Measurements from ENCODE around the gene RPS3A. TPM values are rescaled to one million over a fixed set of nuclear protein-coding genes. Genes with fewer than 3 reads are reported as not detected.

Gene RPS3A
- total RNA-seq, 4 donors from 2014 or later = 1,844 to 5,619 (median 2,960) TPM

- H3K4me3 ChIP-seq = no peak overlapping the region
- DNase-seq = no peak
- H3K36me3 ChIP-seq = peaks cover 12 to 95% (median 19%) of the 10 kb centered on the region in 3 donors
- 93 to 100% methylated on average over 2 to 3 of the region's 3 CpGs for WGBS, 2 donors
- H3K27ac ChIP-seq = no peak overlapping the region
- no peak for TF ChIP-seq POLR2A (IDR thresholded peaks at IDR 0.05)
- TF ChIP-seq CTCF (IDR thresholded peaks at IDR 0.05) = no peak
- intact Hi-C loops (cut with DNase I) = no loop called here
- no peaks in the 10 kb centered on the region for H3K9me3 ChIP-seq
- no peaks in the 10 kb centered on the region for H3K4me1 ChIP-seq
- H3K27me3 ChIP-seq = no peaks in the 10 kb centered on the region
These were observed 10.8 kb downstream of the RPS3A start for GRCh38 chr4:151110236-151110635.

GRCh38 chr4:151114338-151114737, 14.9 kb downstream of the RPS3A start:
- TF ChIP-seq POLR2A (IDR thresholded peaks at IDR 0.05) = no peak
- no peak for TF ChIP-seq CTCF (IDR thresholded peaks at IDR 0.05)
- intact Hi-C loops (cut with DNase I) = no loop called here
- Histone ChIP-seq H3K9me3 (no peaks in the 10 kb centered on the region), H3K36me3 (peaks cover 0 to 67% (median 3%) of the 10 kb centered on the region in 3 donors), H3K4me1 (peaks cover 0 to 8% (median 0%) of the 10 kb centered on the region in 3 donors), H3K27me3 (no peaks in the 10 kb centered on the region), H3K27ac (no peak overlapping the region), H3K4me3 (no peak overlapping the region)
- WGBS, 2 donors = 56 to 66% methylated on average over 3 of the region's 3 CpGs
- no peak for DNase-seq

DNA sequence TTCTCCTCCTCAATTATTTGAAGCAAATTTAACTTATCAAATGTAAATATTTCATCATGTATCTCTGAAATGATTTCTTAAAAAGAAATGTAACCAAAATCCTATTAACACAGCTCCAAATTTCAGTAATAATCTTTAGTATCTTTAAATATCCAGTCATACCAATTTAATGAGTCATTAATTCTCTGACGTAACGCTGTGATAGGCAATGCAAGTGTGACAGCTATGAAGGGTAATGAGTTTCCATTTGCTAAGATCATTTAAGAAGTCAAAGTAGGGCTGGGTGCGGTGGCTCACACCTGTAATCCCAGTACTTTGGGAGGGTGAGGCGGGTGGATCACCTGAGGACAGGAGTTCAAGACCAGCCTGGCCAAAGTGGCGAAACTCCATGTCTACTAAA, 15.6 kb downstream of the RPS3A start:
- TF ChIP-seq POLR2A (IDR thresholded peaks at IDR 0.05) (no peak), CTCF (IDR thresholded peaks at IDR 0.05) (no peak)
- Histone ChIP-seq H3K27ac (no peak overlapping the region), H3K36me3 (peaks cover 0 to 66% (median 3%) of the 10 kb centered on the region in 3 donors), H3K4me1 (peaks cover 0 to 8% (median 0%) of the 10 kb centered on the region in 3 donors), H3K4me3 (no peak overlapping the region), H3K9me3 (no peaks in the 10 kb centered on the region), H3K27me3 (no peaks in the 10 kb centered on the region)
- WGBS, 2 donors = 71 to 72% methylated on average over 5 of the region's 5 CpGs
- intact Hi-C loops (cut with DNase I) = no loop called here
- DNase-seq = no peak

- Histone ChIP-seq H3K36me3 (peaks cover 0 to 66% (median 5%) of the 10 kb centered on the region in 3 donors), H3K27ac (peak overlapping the region in 2 of 4 donors; percentile 11 to 39), H3K4me1 (peaks cover 0 to 8% (median 0%) of the 10 kb centered on the region in 3 donors), H3K9me3 (no peaks in the 10 kb centered on the region), H3K27me3 (no peaks in the 10 kb centered on the region), H3K4me3 (no peak overlapping the region)
- DNase-seq = no peak
- TF ChIP-seq POLR2A (IDR thresholded peaks at IDR 0.05) (no peak), CTCF (IDR thresholded peaks at IDR 0.05) (peak in 5 of 6 experiments; percentile 45 to 79 (median 64))
- 38 to 42% methylated on average over 13 of the region's 14 CpGs for WGBS, 2 donors
- intact Hi-C loops (cut with DNase I) = no loop called here
These were observed 18.0 kb downstream of the RPS3A start for GRCh38 chr4:151117371-151117962.

GRCh38 chr4:151129796-151130195, 30.4 kb downstream of the RPS3A start:
- Histone ChIP-seq H3K27me3 (no peaks in the 10 kb centered on the region), H3K36me3 (peaks cover 4 to 100% (median 6%) of the 10 kb centered on the region in 3 donors), H3K4me3 (no peak overlapping the region), H3K4me1 (no peaks in the 10 kb centered on the region), H3K9me3 (no peaks in the 10 kb centered on the region), H3K27ac (no peak overlapping the region)
- intact Hi-C loops (cut with DNase I) = loop anchor here (10.0 kb wide), 1 partner anchor 235 kb away; no protein-coding TSS in a partner anchor
- DNase-seq = no peak
- TF ChIP-seq POLR2A (IDR thresholded peaks at IDR 0.05) (no peak), CTCF (IDR thresholded peaks at IDR 0.05) (no peak)
- WGBS, 2 donors = 57 to 60% methylated on average over 1 of the region's 1 CpG
